Right lobe of liver (tissue), 4 donors: Measurements from ENCODE around the gene DNAJC15.

ENCODE experiments used
- CTCF ChIP-seq, 4 donors: fragments of 200-600 bp in 3 of 4; fragments of 450-650 bp in 1 of 4; IDR thresholded peaks; one replicate each; pipeline versions ENCODE4 v1.5.1 to v1.8.0; 2016 to 2022; ENCODE audit warnings: antibody characterized with exemption in 4 of 4, mild to moderate bottlenecking in 2 of 4
- POLR2A ChIP-seq: fragments of 450-650 bp; IDR thresholded peaks from one replicate; pipeline ENCODE4 v1.6.1; 2017; ENCODE audit warnings: antibody characterized with exemption, mild to moderate bottlenecking
- donor health status: DM: no; HTN: no; CAD: no.
- donor health status: DM: no; HTN: no; CAD: no.
- donor health status: DM: no; HTN: yes; CAD: no.

- no peak for TF ChIP-seq POLR2A
- TF ChIP-seq CTCF (IDR thresholded peaks at IDR 0.05) = no peak
Measured at GRCh38 chr13:43078399-43078798, 55.0 kb downstream of the DNAJC15 start.
